Smooth muscle cell (in vitro differentiated cells): Measurements from ENCODE around the gene SLC6A6. TPM values are rescaled to one million over a fixed set of nuclear protein-coding genes. Genes with fewer than 3 reads are reported as not detected.

ENCODE experiments used
- DNase-seq: peaks from one replicate; lab custom pipeline; 2025; ENCODE audit not compliant: unreplicated experiment; lab: John Stamatoyannopoulos, UW
- H2AFZ ChIP-seq: fragments of 200-600 bp; sonication (generic); 2 replicates; pipeline ENCODE4 v1.6.0; 2016; ENCODE audit warnings: antibody characterized with exemption, low read depth, mild to moderate bottlenecking
- H3F3A ChIP-seq: fragments of 200-600 bp; sonication (generic); 2 replicates; pipeline ENCODE4 v1.6.0; 2017; ENCODE audit warnings: antibody characterized with exemption, low read depth
- H3K27ac ChIP-seq: fragments of 200-600 bp; sonication (generic); 2 replicates; pipeline ENCODE4 v1.5.1; 2016; ENCODE audit warnings: low read depth, mild to moderate bottlenecking
- H3K27me3 ChIP-seq: fragments of 200-600 bp; sonication (generic); 2 replicates; pipeline ENCODE4 v1.6.1; 2016; ENCODE audit warnings: low read depth, mild to moderate bottlenecking
- H3K36me3 ChIP-seq: fragments of 200-600 bp; sonication (generic); 2 replicates; pipeline ENCODE4 v1.5.1; 2016; ENCODE audit warnings: low read depth
- H3K4me1 ChIP-seq: fragments of 200-600 bp; sonication (generic); 2 replicates; pipeline ENCODE4 v1.5.1; 2016; ENCODE audit warnings: low read depth
- H3K4me2 ChIP-seq: fragments of 200-600 bp; sonication (generic); 2 replicates; pipeline ENCODE4 v1.6.0; 2016; ENCODE audit warnings: mild to moderate bottlenecking
- H3K4me3 ChIP-seq: fragments of 200-600 bp; sonication (generic); 2 replicates; pipeline ENCODE4 v1.5.1; 2016; ENCODE audit warnings: mild to moderate bottlenecking
- H3K79me2 ChIP-seq: fragments of 200-600 bp; sonication (generic); 2 replicates; pipeline ENCODE4 v1.6.0; 2016; ENCODE audit warnings: low read depth, mild to moderate bottlenecking
- H3K9ac ChIP-seq: fragments of 200-600 bp; sonication (generic); 2 replicates; pipeline ENCODE4 v1.6.0; 2016; ENCODE audit warnings: low read depth
- H3K9me3 ChIP-seq: fragments of 200-600 bp; sonication (generic); replicated peaks from 2 replicates; pipeline ENCODE4 v1.5.1; 2016; ENCODE audit warnings: low read depth
- H4K20me1 ChIP-seq: fragments of 200-600 bp; sonication (generic); 2 replicates; pipeline ENCODE4 v1.6.0; 2016; ENCODE audit warnings: low read depth
- WGBS: methylation state at CpG from one replicate; pipeline ENCODE4 v1.1.7; 2016; ENCODE audit warnings: low lambda C conversion rate; 5-methylcytosine and 5-hydroxymethylcytosine counted together
- polyA plus RNA-seq: library from polyadenylated mRNA; unstranded; fragments of >200 nt; fragmentation: Nextera tagmentation; extraction: Ambion mirVana; gene quantifications from 2 replicates; pipeline ENCODE4 v1.2.1, GENCODE V29; 2016
- total RNA-seq: library from RNA; depleted of rRNA; stranded (reverse); fragments of >200 nt; gene quantifications from 2 replicates; pipeline ENCODE4 v1.2.3, GENCODE V29; 2014
- TF ChIP-seq, protein P1 (sequence below): fragments of 200-600 bp; sonication (generic); IDR thresholded peaks from 2 replicates; pipeline ENCODE4 v1.5.1; 2017; ENCODE audit warnings: borderline replicate concordance, mild to moderate bottlenecking, antibody characterized with exemption; ENCODE audit not compliant: insufficient read depth, poor library complexity, severe bottlenecking

The SLC6A6 gene
- total and polyA plus RNA-seq, 2 experiments from 2014 or later: 9.4 to 11.7 TPM

DNA sequence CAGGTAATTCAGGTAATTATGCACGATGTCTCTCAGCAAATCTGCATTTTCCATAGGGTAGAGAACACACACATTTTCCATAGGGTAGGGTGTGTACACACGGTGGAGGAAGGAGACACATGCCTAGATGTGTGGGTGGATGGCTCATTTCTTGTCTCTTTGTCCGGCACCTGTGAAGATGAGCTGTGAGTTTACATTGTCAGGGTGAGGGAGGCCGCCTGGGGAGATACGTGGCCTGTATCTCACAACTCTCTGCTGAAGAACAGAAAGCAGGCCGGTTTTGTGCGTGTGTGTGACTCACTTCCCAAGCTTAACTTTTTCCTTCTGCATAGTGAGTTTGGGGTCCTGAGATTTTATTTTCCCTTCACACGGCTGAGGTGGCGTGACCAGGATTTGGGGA lies 60.3 kb downstream of the SLC6A6 start:
- no peaks in the 10 kb centered on the region for H3K36me3 ChIP-seq
- no peaks in the 10 kb centered on the region for H3K79me2 ChIP-seq
- peaks cover 8% of the 10 kb centered on the region for H3K4me1 ChIP-seq
- TF ChIP-seq, protein P1, sequence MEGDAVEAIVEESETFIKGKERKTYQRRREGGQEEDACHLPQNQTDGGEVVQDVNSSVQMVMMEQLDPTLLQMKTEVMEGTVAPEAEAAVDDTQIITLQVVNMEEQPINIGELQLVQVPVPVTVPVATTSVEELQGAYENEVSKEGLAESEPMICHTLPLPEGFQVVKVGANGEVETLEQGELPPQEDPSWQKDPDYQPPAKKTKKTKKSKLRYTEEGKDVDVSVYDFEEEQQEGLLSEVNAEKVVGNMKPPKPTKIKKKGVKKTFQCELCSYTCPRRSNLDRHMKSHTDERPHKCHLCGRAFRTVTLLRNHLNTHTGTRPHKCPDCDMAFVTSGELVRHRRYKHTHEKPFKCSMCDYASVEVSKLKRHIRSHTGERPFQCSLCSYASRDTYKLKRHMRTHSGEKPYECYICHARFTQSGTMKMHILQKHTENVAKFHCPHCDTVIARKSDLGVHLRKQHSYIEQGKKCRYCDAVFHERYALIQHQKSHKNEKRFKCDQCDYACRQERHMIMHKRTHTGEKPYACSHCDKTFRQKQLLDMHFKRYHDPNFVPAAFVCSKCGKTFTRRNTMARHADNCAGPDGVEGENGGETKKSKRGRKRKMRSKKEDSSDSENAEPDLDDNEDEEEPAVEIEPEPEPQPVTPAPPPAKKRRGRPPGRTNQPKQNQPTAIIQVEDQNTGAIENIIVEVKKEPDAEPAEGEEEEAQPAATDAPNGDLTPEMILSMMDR: no peak
- H4K20me1 ChIP-seq: no peaks in the 10 kb centered on the region
- no peaks in the 10 kb centered on the region for H3F3A ChIP-seq
- H2AFZ ChIP-seq: no peak overlapping the region
- 52% methylated on average over 9 of the region's 9 CpGs for WGBS
- peak overlapping the region; percentile 80 for H3K27ac ChIP-seq
- DNase-seq: no peak
- no peak overlapping the region for H3K4me3 ChIP-seq
- no peak overlapping the region for H3K4me2 ChIP-seq
- H3K9ac ChIP-seq: peak overlapping the region; percentile 51
- H3K9me3 ChIP-seq: no peaks in the 10 kb centered on the region
- H3K27me3 ChIP-seq: no peaks in the 10 kb centered on the region

DNA sequence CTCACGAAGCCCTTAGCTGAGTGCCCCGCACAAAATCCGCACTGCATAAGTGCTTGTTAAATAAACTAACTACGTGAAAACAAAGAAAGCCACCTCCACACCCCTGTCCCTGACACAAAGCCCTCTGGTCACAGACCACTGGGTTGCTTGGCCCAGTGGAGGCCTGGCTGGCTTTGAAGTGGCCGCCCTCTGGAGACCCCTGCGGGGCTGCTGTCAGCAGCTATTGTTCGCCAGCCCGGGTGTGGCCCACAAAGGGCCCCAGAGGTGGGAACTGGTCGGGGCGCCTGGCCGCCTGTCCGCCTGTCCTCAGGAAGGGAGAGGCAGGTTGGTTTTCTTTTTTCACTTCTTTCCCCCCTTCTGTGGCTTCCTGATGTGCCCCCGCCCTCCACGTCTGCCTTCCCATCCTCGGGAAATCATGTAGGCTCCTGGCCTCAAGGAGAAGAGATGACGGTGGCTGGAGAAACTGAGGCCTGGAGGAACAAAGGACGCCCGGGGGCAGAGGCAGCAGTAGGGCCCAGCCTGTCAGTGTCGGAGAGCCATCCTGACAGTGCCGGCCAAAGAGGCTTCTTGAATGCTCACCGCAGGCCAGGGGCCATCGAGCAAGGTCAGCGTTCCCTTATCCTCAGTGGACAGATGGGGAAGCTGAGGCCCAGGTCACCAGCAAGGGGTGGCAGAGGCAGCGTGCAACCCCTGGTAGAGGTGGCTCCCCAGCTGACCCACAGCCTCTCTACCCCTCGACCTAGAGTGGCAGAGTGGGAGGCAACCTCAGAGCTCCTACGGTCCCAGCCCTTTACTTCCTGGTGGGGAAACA lies 61.1 kb downstream of the SLC6A6 start:
- H3K9me3 ChIP-seq: no peaks in the 10 kb centered on the region
- no peaks in the 10 kb centered on the region for H4K20me1 ChIP-seq
- no peak overlapping the region for H3K4me2 ChIP-seq
- DNase-seq: no peak
- H2AFZ ChIP-seq: no peak overlapping the region
- H3K27ac ChIP-seq: peak overlapping the region; percentile 80
- H3K27me3 ChIP-seq: no peaks in the 10 kb centered on the region
- 73% methylated on average over 23 of the region's 26 CpGs for WGBS
- H3K79me2 ChIP-seq: no peaks in the 10 kb centered on the region
- no peak overlapping the region for H3K4me3 ChIP-seq
- peaks cover 8% of the 10 kb centered on the region for H3K4me1 ChIP-seq
- no peaks in the 10 kb centered on the region for H3K36me3 ChIP-seq
- TF ChIP-seq, protein P1: no peak
- peak overlapping the region; percentile 51 for H3K9ac ChIP-seq
- H3F3A ChIP-seq: no peaks in the 10 kb centered on the region

DNA sequence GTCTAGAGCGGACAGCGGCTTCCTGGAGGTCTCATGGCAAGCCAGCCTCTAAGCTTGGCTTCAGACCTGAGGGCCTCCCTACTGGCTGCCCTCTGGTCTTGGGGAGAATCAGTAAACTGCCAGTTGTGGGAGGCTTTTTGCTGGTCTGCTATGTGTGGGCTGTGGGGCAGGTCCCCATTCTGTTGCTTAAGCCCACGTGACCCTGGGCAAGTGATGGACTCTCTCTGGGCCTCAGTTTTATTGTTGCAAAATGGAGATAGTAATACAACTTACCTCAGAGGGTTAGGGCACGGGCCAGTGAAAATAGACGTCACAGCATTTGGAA lies 61.7 kb downstream of the SLC6A6 start:
- Histone ChIP-seq H4K20me1 (no peaks in the 10 kb centered on the region), H3K4me1 (peaks cover 8% of the 10 kb centered on the region), H3K27ac (no peak overlapping the region), H3K79me2 (no peaks in the 10 kb centered on the region), H3K36me3 (no peaks in the 10 kb centered on the region), H3F3A (no peaks in the 10 kb centered on the region), H3K9ac (no peak overlapping the region), H3K27me3 (no peaks in the 10 kb centered on the region), H2AFZ (no peak overlapping the region), H3K4me3 (no peak overlapping the region), H3K4me2 (no peak overlapping the region), H3K9me3 (no peaks in the 10 kb centered on the region)
- no peak for DNase-seq
- 85% methylated on average over 5 of the region's 5 CpGs for WGBS
- TF ChIP-seq, protein P1: no peak

DNA sequence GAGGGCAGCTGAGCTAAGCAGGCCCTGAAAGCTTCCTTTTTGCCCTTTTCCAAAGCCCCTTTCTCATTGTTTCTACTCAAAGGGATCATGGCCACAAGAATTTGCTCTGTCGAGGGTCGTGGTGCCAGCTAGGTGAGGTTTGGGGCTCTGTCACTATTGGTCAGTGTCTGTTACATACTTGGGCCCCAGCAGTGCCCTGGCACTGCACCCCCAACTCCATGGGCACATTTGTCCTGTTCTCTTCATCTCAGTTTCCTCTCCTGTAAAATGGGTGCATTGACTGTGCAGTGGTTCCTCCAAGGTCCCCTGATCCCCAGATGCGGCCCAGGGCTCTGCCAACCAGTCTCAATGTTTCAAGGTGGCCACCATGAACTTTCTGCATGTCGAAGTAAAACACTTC lies 62.1 kb downstream of the SLC6A6 start:
- no peaks in the 10 kb centered on the region for H4K20me1 ChIP-seq
- DNase-seq: no peak
- H3K9ac ChIP-seq: no peak overlapping the region
- no peak overlapping the region for H2AFZ ChIP-seq
- H3K27me3 ChIP-seq: no peaks in the 10 kb centered on the region
- H3K36me3 ChIP-seq: no peaks in the 10 kb centered on the region
- 98% methylated on average over 4 of the region's 4 CpGs for WGBS
- H3K79me2 ChIP-seq: no peaks in the 10 kb centered on the region
- no peak overlapping the region for H3K4me2 ChIP-seq
- no peak overlapping the region for H3K4me3 ChIP-seq
- peaks cover 8% of the 10 kb centered on the region for H3K4me1 ChIP-seq
- H3K27ac ChIP-seq: no peak overlapping the region
- TF ChIP-seq, protein P1: no peak
- no peaks in the 10 kb centered on the region for H3F3A ChIP-seq
- no peaks in the 10 kb centered on the region for H3K9me3 ChIP-seq
